ENCODE measurements around the gene TM9SF2. TPM values are rescaled to one million over a fixed set of nuclear protein-coding genes. Genes with fewer than 3 reads are reported as not detected.

The TM9SF2 gene
- total RNA-seq, 1 donor from 2014 or later, result 59.9 TPM

DNA sequence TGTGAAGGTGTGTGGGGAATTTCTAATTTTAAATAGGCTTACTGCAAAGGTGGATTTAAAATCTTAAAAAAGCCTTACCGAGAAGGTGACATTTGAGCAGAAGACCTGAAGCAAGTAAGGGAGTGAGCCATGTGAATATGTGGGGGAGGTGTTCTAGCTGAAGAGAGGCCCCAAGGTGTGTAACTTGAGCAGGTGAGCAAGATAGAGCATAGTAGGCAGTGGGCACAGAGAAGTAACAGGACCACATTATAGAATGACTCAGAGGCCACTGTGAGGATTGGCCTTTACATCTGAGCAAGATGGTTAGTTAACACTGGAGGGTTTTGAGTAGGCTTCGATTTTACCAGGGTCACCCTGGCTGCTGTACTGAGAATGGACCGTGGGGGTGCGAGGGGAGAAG is 22.6 kb downstream of the TM9SF2 start:
- intact Hi-C loops (cut with micrococcal nuclease), result no loop called here
- DNase-seq (no peak), ATAC-seq (no peak)

DNA sequence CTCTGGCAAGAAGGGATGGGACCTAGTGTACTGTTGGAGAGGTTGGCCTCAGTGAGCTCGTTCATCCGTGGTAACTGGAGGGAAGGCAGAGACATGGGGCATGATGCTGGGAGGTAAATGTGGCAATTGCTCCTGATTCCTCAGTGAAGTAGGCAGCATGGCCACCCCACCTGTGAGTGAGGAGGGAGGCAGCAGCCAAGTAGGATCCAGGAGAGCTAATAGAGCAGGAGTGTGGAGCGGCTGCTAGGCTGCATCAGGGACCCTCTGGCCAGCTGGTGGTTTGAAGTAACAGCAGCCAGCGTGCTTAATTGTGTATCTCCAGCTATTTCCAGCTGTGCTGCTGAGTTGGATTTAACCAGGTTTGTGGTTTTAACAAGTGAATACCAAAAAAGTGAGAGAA is 24.7 kb downstream of the TM9SF2 start:
- intact Hi-C loops (cut with micrococcal nuclease), result no loop called here
- ATAC-seq, result no peak
- DNase-seq, result no peak

- ATAC-seq, result no peak
- intact Hi-C loops (cut with micrococcal nuclease), result no loop called here
- no peak for DNase-seq
These were observed 25.3 kb downstream of the TM9SF2 start for GRCh38 chr13:99526549-99526948.

DNA sequence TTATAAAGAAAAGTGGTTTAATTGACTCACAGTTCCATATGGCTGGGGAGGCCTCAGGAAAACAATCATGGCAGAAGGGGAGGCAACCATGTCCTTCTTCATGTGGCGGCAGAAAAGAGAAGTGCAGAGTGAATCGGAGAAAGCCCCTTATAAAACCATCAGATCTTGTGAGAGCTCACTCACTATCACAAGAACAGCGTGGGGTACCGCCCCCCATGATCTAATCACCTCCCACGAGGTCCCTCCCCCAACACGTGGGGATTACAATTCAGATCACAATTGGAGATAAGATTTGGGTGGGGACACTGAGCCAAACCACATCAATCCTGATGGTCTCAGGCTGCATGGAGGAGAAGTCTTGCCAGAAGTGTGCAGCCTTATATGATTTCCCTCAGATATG is 26.0 kb downstream of the TM9SF2 start:
- ATAC-seq, result no peak
- intact Hi-C loops (cut with micrococcal nuclease), result no loop called here
- DNase-seq, result no peak

DNA sequence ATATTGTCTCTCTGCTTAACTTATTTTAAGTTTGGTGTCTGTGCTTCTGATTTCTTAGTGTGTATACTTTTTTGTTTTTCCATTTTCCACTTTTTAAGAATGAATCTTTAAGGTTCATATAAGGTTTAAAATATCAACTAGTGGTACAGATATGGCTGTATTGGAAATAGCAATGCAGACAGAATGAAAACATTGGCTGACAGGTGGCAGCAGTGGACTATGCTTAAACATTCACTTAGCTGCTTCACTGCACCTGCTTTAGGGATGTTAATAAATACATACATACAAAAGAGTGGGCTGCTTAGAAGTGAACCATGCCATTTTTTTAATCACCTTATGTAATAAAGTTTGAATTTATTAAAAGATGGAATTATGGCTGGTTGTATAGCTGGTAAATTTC is 27.3 kb downstream of the TM9SF2 start:
- ATAC-seq, result no peak

DNA sequence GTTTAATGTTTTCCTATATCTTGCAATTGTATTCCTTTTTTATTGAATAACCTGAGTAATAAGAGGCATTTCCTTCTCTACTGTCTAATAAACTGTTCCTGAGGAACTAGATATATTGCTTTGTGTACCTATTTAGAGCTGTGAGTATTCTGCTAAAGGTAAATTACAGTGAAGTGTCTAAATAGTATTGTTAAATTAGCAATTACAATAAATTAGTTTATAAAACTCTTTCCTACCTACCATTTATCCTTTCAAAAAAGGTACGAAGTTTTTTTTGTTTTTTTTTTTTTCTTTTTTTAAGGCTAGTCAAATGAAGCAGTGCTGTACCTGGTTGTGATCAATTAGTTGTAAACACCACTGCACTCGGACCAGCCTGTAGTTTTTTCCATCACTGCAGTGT is 34.8 kb downstream of the TM9SF2 start:
- no peak for ATAC-seq
- DNase-seq, result no peak
- intact Hi-C loops (cut with micrococcal nuclease), result no loop called here

More for the DNA sequence above, 27.3 kb downstream of the TM9SF2 start:
- intact Hi-C loops (cut with micrococcal nuclease), result no loop called here
- DNase-seq, result no peak

DNA sequence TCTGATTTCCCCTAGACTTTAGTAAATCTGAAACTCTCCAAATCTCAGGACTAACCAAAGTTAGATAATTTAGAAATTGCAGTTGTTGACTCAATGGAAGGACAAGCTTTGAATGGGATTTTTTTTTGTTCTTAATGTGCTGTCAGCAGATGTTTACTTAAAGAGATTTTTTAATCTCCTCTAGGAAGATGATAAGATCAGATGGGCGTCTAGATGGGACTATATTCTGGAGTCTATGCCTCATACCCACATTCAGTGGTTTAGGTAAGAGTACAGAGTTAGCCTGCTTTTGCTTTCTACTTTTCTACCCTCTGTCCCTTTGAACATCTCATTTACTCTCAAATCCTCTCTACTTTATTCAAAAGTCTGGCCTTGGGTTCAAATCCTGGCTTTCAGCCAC is 39.3 kb downstream of the TM9SF2 start:
- DNase-seq, result no peak
- ATAC-seq, result no peak

DNA sequence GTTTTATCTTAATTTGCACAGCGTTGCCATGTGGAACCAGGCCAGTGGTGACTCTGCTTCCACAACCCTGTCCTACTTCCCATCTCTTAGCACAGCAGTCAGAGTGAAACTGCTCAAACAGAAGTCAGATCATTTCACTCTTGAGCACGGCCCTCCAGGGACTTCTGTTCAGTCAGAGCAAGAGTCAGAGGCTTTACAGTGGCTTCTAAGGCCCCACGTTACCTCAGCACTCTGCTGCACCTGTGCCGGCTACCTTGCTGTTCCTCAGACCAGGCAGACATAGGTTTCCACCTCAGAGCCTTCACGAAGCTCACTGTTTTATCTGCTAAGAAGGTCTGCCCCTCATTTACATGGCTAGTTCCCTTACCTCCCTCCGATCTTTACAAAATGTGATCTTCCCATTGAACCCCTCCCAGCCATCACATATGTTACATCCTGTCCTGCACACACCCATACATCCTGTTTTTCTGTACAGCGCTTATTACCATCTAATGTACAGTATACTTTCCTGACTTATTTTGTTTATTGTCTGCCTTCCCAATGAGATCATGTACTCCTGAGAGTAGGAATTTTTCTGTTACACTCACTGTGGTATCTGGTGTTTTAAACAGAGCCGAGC is 41.6 kb downstream of the TM9SF2 start:
- DNase-seq (no peak), ATAC-seq (peak; percentile 43)
- intact Hi-C loops (cut with micrococcal nuclease), result no loop called here

More for the DNA sequence above, 39.3 kb downstream of the TM9SF2 start:
- intact Hi-C loops (cut with micrococcal nuclease), result no loop called here

DNA sequence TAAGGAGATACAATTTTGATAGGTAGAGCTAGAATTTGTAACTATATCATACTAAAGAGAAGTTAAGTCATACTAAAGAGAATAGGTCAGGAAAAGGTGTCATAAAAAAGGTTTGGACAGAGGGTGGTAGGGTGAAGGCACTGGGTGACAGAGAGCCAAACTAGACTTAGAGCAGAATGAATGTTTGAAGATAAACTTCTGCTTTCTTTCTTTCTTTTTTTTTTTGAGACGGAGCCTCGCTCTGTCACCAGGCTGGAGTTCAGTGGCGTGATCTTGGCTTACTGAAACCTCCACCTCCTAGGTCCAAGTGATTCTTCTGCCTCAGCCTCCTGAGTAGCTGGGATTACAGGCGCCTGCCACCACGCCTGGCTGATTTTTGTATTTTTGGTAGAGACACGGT is 44.1 kb downstream of the TM9SF2 start:
- ATAC-seq, result no peak
- intact Hi-C loops (cut with micrococcal nuclease), result no loop called here
- no peak for DNase-seq

GRCh38 chr13:99545979-99546378 is 44.7 kb downstream of the TM9SF2 start:
- no peak for DNase-seq
- no peak for ATAC-seq
- intact Hi-C loops (cut with micrococcal nuclease), result no loop called here

- DNase-seq (no peak), ATAC-seq (no peak)
- intact Hi-C loops (cut with micrococcal nuclease), result no loop called here
These were observed 45.6 kb downstream of the TM9SF2 start for GRCh38 chr13:99546878-99547277.

DNA sequence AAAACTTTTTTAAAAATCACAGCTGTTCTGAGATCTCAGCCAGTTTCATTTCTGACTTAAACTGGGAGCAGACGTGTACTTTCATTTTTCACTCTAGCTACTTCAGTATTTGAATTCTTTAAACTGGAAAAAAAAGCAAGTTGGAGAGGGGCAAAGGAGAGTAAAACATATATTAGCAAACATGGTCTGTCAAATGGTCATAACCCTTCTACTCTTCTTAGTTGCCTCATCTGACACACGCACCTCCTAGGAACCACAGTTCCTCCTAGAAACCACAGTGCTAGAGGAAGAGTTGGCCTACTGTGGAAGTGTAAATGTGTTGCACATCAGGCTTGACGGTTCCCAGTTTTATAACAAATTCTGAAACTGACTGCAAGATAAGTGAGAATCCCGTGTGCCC is 47.2 kb downstream of the TM9SF2 start:
- intact Hi-C loops (cut with micrococcal nuclease), result no loop called here
- ATAC-seq (no peak), DNase-seq (no peak)

- intact Hi-C loops (cut with micrococcal nuclease), result no loop called here
- ATAC-seq (no peak), DNase-seq (no peak)
These were observed 51.8 kb downstream of the TM9SF2 start for GRCh38 chr13:99553033-99553432.

GRCh38 chr13:99555149-99555548 is 53.9 kb downstream of the TM9SF2 start:
- ATAC-seq, result no peak
- intact Hi-C loops (cut with micrococcal nuclease), result no loop called here

DNA sequence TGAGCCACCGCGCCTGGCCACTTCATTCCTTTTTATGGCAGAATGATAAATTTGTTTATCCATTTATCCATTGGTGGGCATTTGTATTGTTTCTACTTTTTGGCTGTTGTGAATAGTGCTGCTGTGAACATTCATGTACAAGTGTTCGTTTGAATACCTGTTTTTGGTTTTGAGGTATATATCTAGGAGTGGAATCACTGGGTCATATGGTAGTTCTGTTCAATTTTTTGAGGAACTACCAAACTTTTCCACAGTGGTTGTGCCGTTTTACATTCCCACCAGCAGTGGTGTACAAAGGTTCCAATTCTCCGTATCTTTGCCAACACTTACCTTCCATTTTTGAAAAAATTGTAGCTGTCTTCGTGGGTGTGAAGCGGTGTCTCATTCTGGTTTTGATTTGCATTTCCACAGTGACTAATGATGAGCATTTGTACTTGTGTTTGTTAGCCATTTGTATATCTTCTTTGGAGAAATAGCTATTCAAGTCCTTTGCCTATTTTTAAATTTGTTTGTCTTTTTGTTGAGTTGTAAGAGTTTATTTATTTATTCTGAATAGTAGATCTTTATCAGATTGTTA is 55.7 kb downstream of the TM9SF2 start:
- DNase-seq (no peak), ATAC-seq (no peak)
- intact Hi-C loops (cut with micrococcal nuclease), result no loop called here

More at GRCh38 chr13:99555149-99555548, 53.9 kb downstream of the TM9SF2 start:
- DNase-seq, result no peak

DNA sequence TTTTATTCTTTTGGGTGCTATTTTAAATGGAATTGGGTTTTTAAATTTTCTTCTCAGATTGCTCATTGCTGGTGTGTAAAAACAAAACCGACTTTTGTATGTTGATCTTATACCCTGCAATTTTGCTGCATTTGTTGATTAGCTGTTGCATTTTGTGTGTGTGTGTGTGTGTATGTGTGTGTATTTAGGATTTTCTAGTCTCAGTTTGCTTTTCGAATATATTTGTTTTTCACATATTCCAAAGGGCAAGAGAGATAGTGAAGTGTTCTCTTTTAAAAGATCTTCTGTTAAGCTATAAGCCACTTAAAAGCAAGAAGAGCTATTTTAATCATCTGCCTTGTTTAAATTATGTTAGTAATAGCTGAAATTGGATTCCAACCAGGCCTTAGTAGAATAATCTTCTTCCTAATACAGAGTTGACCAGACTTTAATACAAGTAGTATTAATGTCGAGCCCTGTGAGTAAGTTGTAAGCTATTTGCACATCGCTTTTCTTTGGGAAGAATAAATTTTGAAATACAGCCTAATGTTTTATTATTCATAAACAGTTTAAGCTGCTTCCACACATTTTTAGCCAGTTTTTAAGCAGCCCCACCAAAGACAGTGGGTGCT is 57.4 kb downstream of the TM9SF2 start:
- intact Hi-C loops (cut with micrococcal nuclease), result no loop called here
- ATAC-seq (no peak), DNase-seq (no peak)

DNA sequence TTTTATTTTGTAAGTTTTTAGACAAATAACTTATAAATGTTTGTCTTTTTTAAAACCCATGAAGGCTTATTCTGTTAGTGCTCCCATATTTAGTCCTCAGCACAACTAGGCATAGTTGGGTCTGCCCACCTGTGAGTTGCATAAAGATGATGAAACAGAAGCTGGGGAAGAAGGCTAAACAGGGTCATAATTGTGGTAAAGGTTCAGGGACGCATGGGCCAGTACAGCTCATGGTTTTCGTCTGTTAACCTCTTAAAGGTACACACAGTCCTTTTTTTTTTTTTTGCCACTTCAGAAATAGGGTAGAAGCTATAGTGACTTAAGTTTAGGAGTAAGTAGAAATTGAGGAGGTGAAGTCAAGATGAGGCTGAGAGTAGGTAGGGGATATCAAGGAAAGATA is 58.3 kb downstream of the TM9SF2 start:
- intact Hi-C loops (cut with micrococcal nuclease), result no loop called here
- no peak for DNase-seq
- no peak for ATAC-seq

DNA sequence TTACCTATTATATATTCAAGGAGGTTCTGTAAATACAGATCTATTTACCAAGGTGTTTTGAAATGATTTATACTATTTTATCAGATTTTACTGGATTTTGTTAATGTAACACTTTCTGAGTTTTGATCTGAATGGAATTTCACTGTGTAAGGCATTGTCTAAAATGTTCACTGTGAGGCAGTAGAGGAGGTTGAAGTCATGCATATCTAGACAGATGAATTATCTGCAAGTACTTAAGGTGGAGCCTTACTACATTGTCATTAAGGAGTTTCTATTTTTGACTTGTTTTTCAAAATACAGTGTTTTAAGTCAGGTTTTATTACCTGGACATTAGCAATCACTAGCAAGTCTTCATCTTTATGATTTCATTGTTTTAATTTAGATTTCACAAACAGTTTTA is 62.1 kb downstream of the TM9SF2 start:
- DNase-seq (no peak), ATAC-seq (no peak)
- intact Hi-C loops (cut with micrococcal nuclease), result no loop called here

DNA sequence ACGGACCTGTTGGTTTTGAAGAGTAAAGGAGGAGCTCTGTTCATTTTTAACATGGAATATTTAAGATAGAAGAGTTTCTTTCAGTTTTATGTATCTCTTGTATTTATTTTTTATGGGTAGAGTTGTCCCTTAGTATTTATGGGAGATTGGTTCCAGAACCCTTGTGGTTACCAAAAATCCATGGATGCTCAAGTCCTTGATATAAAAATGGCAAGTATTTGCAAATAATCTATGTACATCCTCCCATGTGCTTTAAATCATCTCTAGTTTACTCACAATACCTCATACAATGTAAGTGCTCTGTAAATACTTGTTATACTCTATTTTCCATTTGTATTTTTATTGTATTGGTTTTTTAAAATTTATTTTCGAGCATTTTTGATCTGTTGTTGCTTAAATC is 63.1 kb downstream of the TM9SF2 start:
- ATAC-seq, result no peak

GRCh38 chr13:99565478-99566124 is 64.3 kb downstream of the TM9SF2 start:
- intact Hi-C loops (cut with micrococcal nuclease), result no loop called here
- no peak for DNase-seq
- ATAC-seq, result no peak

More for the DNA sequence above, 63.1 kb downstream of the TM9SF2 start:
- no peak for DNase-seq
- intact Hi-C loops (cut with micrococcal nuclease), result no loop called here
